Measurements from ENCODE around the gene RFX3. TPM values are rescaled to one million over a fixed set of nuclear protein-coding genes. Genes with fewer than 3 reads are reported as not detected.

The RFX3 gene
- total RNA-seq, 1 donor from 2014 or later: 16.4 TPM

- no peak for DNase-seq
These were observed 254.6 kb downstream of the RFX3 start for GRCh38 chr9:3271157-3271556.

GRCh38 chr9:3268223-3268622 is 257.6 kb downstream of the RFX3 start:
- no peak for DNase-seq

- DNase-seq: no peak
These were observed 262.1 kb downstream of the RFX3 start for GRCh38 chr9:3263698-3264097.

- DNase-seq: no peak
These were observed 262.8 kb downstream of the RFX3 start for GRCh38 chr9:3262826-3263529.

- DNase-seq: no peak
These were observed 264.3 kb downstream of the RFX3 start for GRCh38 chr9:3261484-3261883.

GRCh38 chr9:3256571-3257330 is 269.1 kb downstream of the RFX3 start:
- DNase-seq: no peak

GRCh38 chr9:3251309-3251708 is 274.5 kb downstream of the RFX3 start:
- no peak for DNase-seq

- no peak for DNase-seq
These were observed 275.1 kb downstream of the RFX3 start for GRCh38 chr9:3250741-3251140.

GRCh38 chr9:3247211-3247610 is 278.6 kb downstream of the RFX3 start:
- DNase-seq: no peak

- no peak for DNase-seq
These were observed 279.6 kb downstream of the RFX3 start for GRCh38 chr9:3246241-3246640.

GRCh38 chr9:3244963-3245653 is 280.7 kb downstream of the RFX3 start:
- DNase-seq: no peak

GRCh38 chr9:3243683-3244082 is 282.1 kb downstream of the RFX3 start:
- no peak for DNase-seq

GRCh38 chr9:3241290-3241689 is 284.5 kb downstream of the RFX3 start:
- no peak for DNase-seq

- peak; percentile 72 for DNase-seq
These were observed 285.0 kb downstream of the RFX3 start for GRCh38 chr9:3240656-3241268.

GRCh38 chr9:3239240-3239639 is 286.6 kb downstream of the RFX3 start:
- no peak for DNase-seq

GRCh38 chr9:3238236-3238635 is 287.6 kb downstream of the RFX3 start:
- DNase-seq: no peak

GRCh38 chr9:3237121-3237520 is 288.7 kb downstream of the RFX3 start:
- no peak for DNase-seq

GRCh38 chr9:3235497-3235896 is 290.3 kb downstream of the RFX3 start:
- DNase-seq: no peak

GRCh38 chr9:3224931-3225330 is 300.9 kb downstream of the RFX3 start:
- DNase-seq: peak; percentile 6

- DNase-seq: no peak
These were observed 310.1 kb downstream of the RFX3 start for GRCh38 chr9:3215658-3216057.

GRCh38 chr9:3214741-3215140 is 311.1 kb downstream of the RFX3 start:
- no peak for DNase-seq

GRCh38 chr9:3205421-3206095 is 320.2 kb downstream of the RFX3 start:
- DNase-seq: no peak
